HepG2 (cell line): ENCODE results near the gene CPLX3. TPM values are rescaled to one million over a fixed set of nuclear protein-coding genes. Genes with fewer than 3 reads are reported as not detected.
A peak's percentile ranks its signal among the peaks of the same experiment; 100 is the strongest.

Experiments used
- ASH2L ChIP-seq: fragments of 300-600, 200-600 bp; sonication (generic); IDR thresholded peaks from 2 replicates; pipeline ENCODE4 v1.7.0; 2017; ENCODE audit warnings: low read depth, mild to moderate bottlenecking, moderate library complexity, mixed read lengths, low read length; ENCODE audit not compliant: insufficient read length
- CCDC6 ChIP-seq: sonication (generic); formaldehyde crosslinking; IDR thresholded peaks from 2 replicates; pipeline ENCODE4 v1.8.1; 2022; ENCODE audit warnings: mild to moderate bottlenecking, missing genetic modification reagents, moderate library complexity
- FOXJ3 ChIP-seq: sonication (generic); formaldehyde crosslinking; IDR thresholded peaks from 2 replicates; pipeline ENCODE4 v1.4.0; 2020; ENCODE audit warnings: missing genetic modification reagents, mild to moderate bottlenecking, borderline replicate concordance
- GFI1 ChIP-seq: sonication (generic); formaldehyde crosslinking; IDR thresholded peaks from 2 replicates; pipeline ENCODE4 v1.5.0; 2020; ENCODE audit warnings: missing genetic modification reagents, mild to moderate bottlenecking, borderline replicate concordance
- HOXD1 ChIP-seq: sonication (generic); formaldehyde crosslinking; IDR thresholded peaks from 2 replicates; pipeline ENCODE4 v1.5.0; 2020; ENCODE audit warnings: missing genetic modification reagents
- IRF1 ChIP-seq: sonication (generic); formaldehyde crosslinking; IDR thresholded peaks from 2 replicates; pipeline ENCODE4 v1.4.0; 2020; ENCODE audit warnings: low read depth, mild to moderate bottlenecking, missing genetic modification reagents
- JUND ChIP-seq: sonication (generic); formaldehyde crosslinking; IDR thresholded peaks from 2 replicates; pipeline ENCODE4 v1.8.0; 2022; ENCODE audit warnings: mild to moderate bottlenecking, missing genetic modification reagents
- KAT8 ChIP-seq: IDR thresholded peaks from 2 replicates; pipeline ENCODE4 v1.6.1; 2016; ENCODE audit warnings: missing genetic modification reagents, missing compliant biosample characterization
- MLXIP ChIP-seq: sonication (generic); formaldehyde crosslinking; IDR thresholded peaks from 2 replicates; pipeline ENCODE4 v1.9.0; 2021; ENCODE audit warnings: missing genetic modification reagents, borderline replicate concordance
- NCOA1 ChIP-seq: sonication (generic); formaldehyde crosslinking; IDR thresholded peaks from 2 replicates; pipeline ENCODE4 v1.9.0; 2021; ENCODE audit warnings: missing genetic modification reagents
- RBFOX2 ChIP-seq: fragments of 200-400 bp; formaldehyde crosslinking; IDR thresholded peaks from 2 replicates; pipeline ENCODE4 v1.6.1; 2017; ENCODE audit warnings: low read depth, mild to moderate bottlenecking, low read length
- RXRA ChIP-seq: sonication (generic); formaldehyde crosslinking; IDR thresholded peaks from 2 replicates; pipeline ENCODE4 v1.5.1; 2020; ENCODE audit warnings: missing genetic modification reagents
- SMC3 ChIP-seq: IDR thresholded peaks from 2 replicates; pipeline ENCODE4 v1.6.1; 2011; ENCODE audit warnings: low read length, improper control_type of control experiment
- SMYD3 ChIP-seq: sonication (generic); formaldehyde crosslinking; IDR thresholded peaks from 2 replicates; pipeline ENCODE4 v1.8.1; 2023; ENCODE audit warnings: mild to moderate bottlenecking, missing genetic modification reagents
- STAG1 ChIP-seq: sonication (generic); formaldehyde crosslinking; IDR thresholded peaks from 2 replicates; pipeline ENCODE4 v1.4.0; 2020; ENCODE audit warnings: missing genetic modification reagents
- TBL1XR1 ChIP-seq: fragments of 150-350 bp; IDR thresholded peaks from 2 replicates; pipeline ENCODE4 v1.6.1; 2014; ENCODE audit warnings: borderline replicate concordance, low read length; ENCODE audit not compliant: partially characterized antibody
- ZBTB46 ChIP-seq: sonication (generic); formaldehyde crosslinking; IDR thresholded peaks from 2 replicates; pipeline ENCODE4 v1.4.0; 2020; ENCODE audit warnings: mild to moderate bottlenecking, missing genetic modification reagents, borderline replicate concordance
- ZFP37 ChIP-seq: sonication (generic); formaldehyde crosslinking; IDR thresholded peaks from 2 replicates; pipeline ENCODE4 v1.4.0; 2020; ENCODE audit warnings: missing genetic modification reagents, borderline replicate concordance
- ZKSCAN1 ChIP-seq: fragments of 150-350 bp; IDR thresholded peaks from 2 replicates; pipeline ENCODE4 v1.6.1; 2014; ENCODE audit warnings: low read length
- ZMAT3 ChIP-seq: sonication (generic); formaldehyde crosslinking; conservative IDR thresholded peaks from 2 replicates; pipeline ENCODE4 v1.7.0; 2021; ENCODE audit warnings: missing genetic modification reagents
- ZNF382 ChIP-seq: sonication (generic); formaldehyde crosslinking; IDR thresholded peaks from 2 replicates; pipeline ENCODE4 v1.5.0; 2020; ENCODE audit warnings: missing genetic modification reagents, mild to moderate bottlenecking, borderline replicate concordance
- ZNF460 ChIP-seq: sonication (generic); formaldehyde crosslinking; IDR thresholded peaks from 2 replicates; pipeline ENCODE4 v1.5.1; 2020; ENCODE audit warnings: missing genetic modification reagents, mild to moderate bottlenecking, borderline replicate concordance
- ZNF597 ChIP-seq: sonication (generic); formaldehyde crosslinking; IDR thresholded peaks from 2 replicates; pipeline ENCODE4 v1.5.0; 2020; ENCODE audit warnings: missing genetic modification reagents
- ZNF841 ChIP-seq: sonication (generic); formaldehyde crosslinking; IDR thresholded peaks from 2 replicates; pipeline ENCODE4 v1.8.1; 2023; ENCODE audit warnings: missing genetic modification reagents, borderline replicate concordance
- ZNF878 ChIP-seq: sonication (generic); formaldehyde crosslinking; IDR thresholded peaks from 2 replicates; pipeline ENCODE4 v1.8.1; 2023; ENCODE audit warnings: mild to moderate bottlenecking, missing genetic modification reagents, moderate library complexity
- ZSCAN20 ChIP-seq: sonication (generic); formaldehyde crosslinking; IDR thresholded peaks from 2 replicates; pipeline ENCODE4 v1.4.0; 2020; ENCODE audit warnings: missing genetic modification reagents, mild to moderate bottlenecking, borderline replicate concordance
- ZSCAN22 ChIP-seq: sonication (generic); formaldehyde crosslinking; IDR thresholded peaks from 2 replicates; pipeline ENCODE4 v1.4.0; 2020; ENCODE audit warnings: mild to moderate bottlenecking, missing genetic modification reagents
- polyA plus RNA-seq, 8 experiments: library from polyadenylated mRNA; depleted of rRNA in 3 of 8; stranded (reverse) in 7 of 8; unstranded in 1 of 8; fragments of >200 nt; fragmentation: Illumina TruSeq in 4 of 8; extraction: Trizol in 4 of 8; gene quantifications; 2 replicates each; pipeline versions ENCODE4 v1.2.1 to v1.2.3, GENCODE V29; 2011 to 2016; ENCODE audit warnings: low read depth in 4 of 8, missing spikeins in 1 of 8, mixed read lengths in 1 of 8; ENCODE audit not compliant: insufficient read depth in 1 of 8
- total RNA-seq, 5 experiments: library from RNA; depleted of rRNA; stranded (reverse); fragments of >200 nt; fragmentation: Illumina TruSeq; extraction: Trizol; gene quantifications; 2 replicates each; pipeline ENCODE4 v1.2.3, GENCODE V29; 2016; ENCODE audit warnings: low read depth in 1 of 5

Gene CPLX3
- total and polyA plus RNA-seq, 2 of the 13 experiments (the other 11 are each of a cell fraction or from before 2014, with no cell fraction given): not detected

GRCh38 chr15:74817370-74817737 is 9.1 kb upstream of the CPLX3 start (continued):
- TF ChIP-seq ZNF597 (CRISPR knock-in tag) (no peak), ZNF841 (CRISPR knock-in tag) (no peak), SMYD3 (CRISPR knock-in tag) (no peak), ZNF878 (no peak), ZSCAN20 (CRISPR knock-in tag) (no peak), RBFOX2 (no peak), IRF1 (CRISPR knock-in tag) (no peak), KAT8 (CRISPR knock-in tag) (no peak), NCOA1 (CRISPR knock-in tag) (no peak), FOXJ3 (CRISPR knock-in tag) (no peak), GFI1 (no peak), ZSCAN22 (CRISPR knock-in tag) (no peak), CCDC6 (CRISPR knock-in tag) (no peak), ZKSCAN1 (no peak), RXRA (CRISPR knock-in tag) (peak; percentile 33; the same call in 1 of the 2 replicates), MLXIP (CRISPR knock-in tag) (no peak), ZNF382 (no peak), TBL1XR1 (no peak), STAG1 (peak; percentile 63), ZFP37 (no peak), SMC3 (0 out of 2 replicates have a peak, but pooled peaks have one; percentile 8), ASH2L (no peak), ZMAT3 (no peak), HOXD1 (no peak), ZBTB46 (0 out of 2 replicates have a peak, but pooled peaks have one; percentile 69), JUND (CRISPR knock-in tag) (no peak), ZNF460 (no peak)
